Fibroblast of the conjunctiva (primary cell): ENCODE results near the gene CPN2.

Experiments
- DNase-seq: peaks from one replicate; pipeline ENCODE4 v3.0.0-alpha.2; 2010; ENCODE audit warnings: low read depth

CPN2 gene, protein sequence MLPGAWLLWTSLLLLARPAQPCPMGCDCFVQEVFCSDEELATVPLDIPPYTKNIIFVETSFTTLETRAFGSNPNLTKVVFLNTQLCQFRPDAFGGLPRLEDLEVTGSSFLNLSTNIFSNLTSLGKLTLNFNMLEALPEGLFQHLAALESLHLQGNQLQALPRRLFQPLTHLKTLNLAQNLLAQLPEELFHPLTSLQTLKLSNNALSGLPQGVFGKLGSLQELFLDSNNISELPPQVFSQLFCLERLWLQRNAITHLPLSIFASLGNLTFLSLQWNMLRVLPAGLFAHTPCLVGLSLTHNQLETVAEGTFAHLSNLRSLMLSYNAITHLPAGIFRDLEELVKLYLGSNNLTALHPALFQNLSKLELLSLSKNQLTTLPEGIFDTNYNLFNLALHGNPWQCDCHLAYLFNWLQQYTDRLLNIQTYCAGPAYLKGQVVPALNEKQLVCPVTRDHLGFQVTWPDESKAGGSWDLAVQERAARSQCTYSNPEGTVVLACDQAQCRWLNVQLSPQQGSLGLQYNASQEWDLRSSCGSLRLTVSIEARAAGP

GRCh38 chr3:194351080-194351672 is at the start of gene CPN2:
TSS of gene CPN2 (minus strand) at chr3:194351328. CDS start at chr3:194342702, 8,626 bp downstream.
- no peak for DNase-seq

GRCh38 chr3:194399874-194400411 is 48.8 kb upstream of the CPN2 start:
- no peak for DNase-seq

- DNase-seq = no peak
These were observed 48.0 kb upstream of the CPN2 start, which contains the start of gene GP5 for GRCh38 chr3:194399166-194399565. TSS of gene GP5 (minus strand) at chr3:194399266. CDS start at chr3:194398282, 984 bp downstream.

DNA sequence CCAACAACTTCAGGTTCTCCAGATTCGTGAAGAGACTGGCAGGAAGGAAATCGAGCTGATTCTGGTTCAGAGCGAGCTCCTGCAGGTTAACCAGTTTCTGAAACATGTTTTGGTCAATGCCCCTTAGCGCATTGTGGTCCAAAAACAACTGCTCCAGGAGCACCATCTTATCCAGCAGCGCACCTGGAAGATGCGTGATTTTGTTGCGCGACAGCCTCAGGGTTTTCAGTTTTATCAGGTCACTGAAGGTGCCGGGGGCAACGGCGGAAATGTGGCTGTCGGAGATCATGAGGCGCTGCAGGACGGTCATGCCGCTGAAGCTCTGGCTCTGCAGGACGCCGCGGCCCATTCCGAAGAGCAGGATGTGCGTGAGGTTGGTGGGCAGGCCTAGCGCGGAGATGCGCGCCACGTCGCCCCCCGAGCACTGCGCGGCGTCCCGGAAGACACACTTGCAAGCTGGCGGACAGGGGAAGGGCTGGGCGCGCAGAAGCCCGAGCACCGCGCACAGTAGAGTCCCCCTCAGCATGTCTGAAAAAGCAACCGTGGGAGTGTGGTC is 46.7 kb upstream of the CPN2 start:
- no peak for DNase-seq

- no peak for DNase-seq
These were observed 46.0 kb upstream of the CPN2 start for GRCh38 chr3:194396859-194397756.

DNA sequence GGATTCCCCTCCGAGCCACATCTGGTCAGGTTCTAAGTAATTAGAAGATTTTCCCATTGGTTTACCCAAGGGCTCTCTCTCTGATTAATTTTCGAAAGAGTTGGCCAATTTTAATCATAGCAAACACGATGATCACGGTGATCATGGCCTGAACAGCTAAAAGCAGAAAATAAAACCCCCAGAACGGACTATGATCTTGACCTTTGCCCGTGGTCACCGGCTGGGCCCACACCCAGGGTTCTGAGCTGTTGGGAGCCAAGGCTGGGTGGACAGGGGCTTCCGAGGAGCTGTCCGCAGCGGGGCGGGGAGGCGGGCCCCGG is 45.4 kb upstream of the CPN2 start:
- no peak for DNase-seq

DNA sequence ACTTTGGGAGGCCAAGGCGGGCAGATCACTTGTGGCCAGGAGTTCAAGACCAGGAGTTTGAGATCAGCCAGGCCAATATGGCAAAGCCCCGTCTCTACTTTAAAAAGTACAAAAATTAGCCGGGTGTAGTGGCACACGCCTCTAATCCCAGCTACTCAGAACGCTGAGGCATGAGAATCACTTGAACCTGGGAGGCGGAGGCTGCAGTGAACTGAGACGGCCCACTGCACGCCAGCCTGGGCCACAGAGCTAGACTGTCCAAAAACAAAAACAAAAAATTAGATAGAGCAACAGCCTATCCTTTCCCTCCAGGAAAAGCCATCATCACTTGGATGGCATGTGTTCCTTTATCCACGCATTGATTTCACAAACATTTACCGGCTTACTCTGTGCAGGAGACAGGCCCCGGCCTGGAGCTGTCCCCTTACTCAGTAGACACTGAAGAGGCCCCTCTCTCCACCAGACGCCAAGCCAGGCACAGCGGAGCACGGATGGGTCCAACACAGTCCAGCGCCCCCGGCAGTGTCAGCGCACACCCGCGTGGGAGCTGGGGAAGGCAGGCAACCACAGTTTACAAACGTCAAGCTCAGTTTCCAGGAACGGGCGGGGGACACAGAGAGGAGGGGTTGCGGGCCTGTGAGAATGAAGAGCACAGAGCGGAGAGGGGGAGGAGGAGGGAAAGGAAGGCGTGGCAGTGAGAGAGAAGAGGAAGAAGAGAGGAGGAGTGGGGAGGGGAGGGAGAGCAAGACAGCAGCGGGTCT is 44.8 kb upstream of the CPN2 start:
- no peak for DNase-seq

- no peak for DNase-seq
These were observed 44.1 kb upstream of the CPN2 start for GRCh38 chr3:194395212-194395611.

DNA sequence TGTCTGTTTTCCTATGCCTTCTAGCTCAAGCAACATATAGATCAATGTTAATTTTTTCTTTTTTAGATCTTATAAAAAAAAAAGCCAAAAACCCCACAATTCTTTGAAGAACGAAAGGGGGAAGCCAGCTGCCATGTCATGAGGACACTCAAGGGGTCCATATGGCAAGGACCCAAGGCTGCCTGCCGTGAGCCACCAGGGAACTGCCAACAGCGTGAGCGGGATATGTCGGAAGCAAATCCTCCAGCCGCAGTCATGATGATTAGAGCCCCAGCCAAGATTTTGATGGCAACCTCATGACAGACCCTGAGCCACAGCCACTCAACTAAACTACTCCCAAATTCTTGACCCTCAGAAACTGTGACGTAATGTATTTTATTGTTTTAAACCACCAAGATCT is 41.4 kb upstream of the CPN2 start:
- no peak for DNase-seq

DNA sequence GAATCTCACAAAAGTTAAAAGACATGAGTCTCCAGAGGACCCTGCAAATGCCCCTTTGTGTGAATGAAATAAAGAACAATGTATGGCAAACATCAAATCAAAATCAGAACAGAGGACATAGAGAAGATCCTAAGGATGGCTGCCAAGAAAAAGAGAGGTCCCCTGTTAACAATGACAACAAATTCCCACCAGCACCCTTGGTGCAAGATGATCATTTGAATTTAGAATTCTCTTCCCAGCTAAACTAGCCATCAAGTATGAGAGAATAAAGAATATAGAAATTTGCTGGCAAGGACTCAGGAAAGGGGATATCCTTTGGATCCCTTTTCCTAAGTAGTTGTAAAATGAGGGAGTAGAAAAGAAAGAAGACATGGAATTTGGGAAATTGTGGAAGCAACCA is 39.7 kb upstream of the CPN2 start:
- no peak for DNase-seq

GRCh38 chr3:194389269-194389668 is 38.1 kb upstream of the CPN2 start:
- no peak for DNase-seq

- DNase-seq = no peak
These were observed 36.8 kb upstream of the CPN2 start for GRCh38 chr3:194387926-194388418.

GRCh38 chr3:194387276-194387675 is 36.1 kb upstream of the CPN2 start:
- DNase-seq = no peak

GRCh38 chr3:194386648-194387047 is 35.5 kb upstream of the CPN2 start:
- no peak for DNase-seq

GRCh38 chr3:194386066-194386465 is 34.9 kb upstream of the CPN2 start:
- DNase-seq = no peak

GRCh38 chr3:194384569-194385001 is 33.5 kb upstream of the CPN2 start:
- DNase-seq = no peak

- no peak for DNase-seq
These were observed 33.0 kb upstream of the CPN2 start for GRCh38 chr3:194384156-194384555.

DNA sequence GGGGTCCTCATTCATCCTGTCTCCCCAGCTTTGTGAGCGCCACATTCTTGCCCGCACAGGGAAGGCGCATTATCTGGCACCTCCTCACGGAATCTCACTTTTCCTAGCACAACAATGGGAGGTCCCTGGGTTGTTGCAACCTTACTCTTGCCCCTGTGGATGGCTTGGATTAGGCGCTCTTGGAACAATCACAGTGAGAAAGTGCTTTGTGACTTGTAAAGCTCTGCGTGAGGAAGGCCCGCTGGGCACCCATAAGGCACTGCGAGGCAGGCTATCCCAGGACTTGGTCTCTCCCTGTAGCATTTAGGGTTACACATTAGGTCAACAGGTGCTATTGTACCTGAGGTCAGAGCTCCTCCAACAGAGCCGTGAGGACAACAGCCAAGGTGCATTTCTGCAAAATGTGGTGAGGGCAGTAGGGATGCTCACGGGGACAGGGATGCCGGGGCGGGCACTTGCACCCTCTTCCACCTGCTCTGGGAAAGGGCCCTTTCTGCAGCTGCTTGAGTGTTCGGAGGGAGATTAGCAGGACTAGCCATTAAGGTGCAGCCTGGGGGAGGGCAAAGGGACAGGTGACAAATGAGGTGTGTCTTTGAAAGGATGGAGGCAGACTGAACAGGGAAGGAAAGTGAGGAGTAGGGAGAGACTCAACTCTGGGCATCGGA is 32.3 kb upstream of the CPN2 start:
- DNase-seq = no peak

DNA sequence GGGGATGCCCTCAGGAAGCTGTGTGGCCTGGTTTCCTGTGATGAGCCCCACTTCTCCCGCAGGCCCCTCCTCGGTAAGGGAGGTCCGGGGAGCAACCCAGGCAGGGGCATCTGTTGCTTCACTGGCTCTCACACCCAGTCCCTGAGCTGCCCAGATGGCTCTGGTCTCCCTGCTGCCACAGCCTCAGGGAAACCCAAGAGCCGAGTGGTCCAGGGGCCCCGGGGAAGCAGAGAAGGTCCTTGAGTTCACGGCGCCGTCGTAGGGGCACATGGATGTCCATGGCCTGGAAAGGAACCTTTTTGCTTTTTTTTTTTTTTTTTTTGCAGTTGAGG is 31.7 kb upstream of the CPN2 start:
- no peak for DNase-seq

DNA sequence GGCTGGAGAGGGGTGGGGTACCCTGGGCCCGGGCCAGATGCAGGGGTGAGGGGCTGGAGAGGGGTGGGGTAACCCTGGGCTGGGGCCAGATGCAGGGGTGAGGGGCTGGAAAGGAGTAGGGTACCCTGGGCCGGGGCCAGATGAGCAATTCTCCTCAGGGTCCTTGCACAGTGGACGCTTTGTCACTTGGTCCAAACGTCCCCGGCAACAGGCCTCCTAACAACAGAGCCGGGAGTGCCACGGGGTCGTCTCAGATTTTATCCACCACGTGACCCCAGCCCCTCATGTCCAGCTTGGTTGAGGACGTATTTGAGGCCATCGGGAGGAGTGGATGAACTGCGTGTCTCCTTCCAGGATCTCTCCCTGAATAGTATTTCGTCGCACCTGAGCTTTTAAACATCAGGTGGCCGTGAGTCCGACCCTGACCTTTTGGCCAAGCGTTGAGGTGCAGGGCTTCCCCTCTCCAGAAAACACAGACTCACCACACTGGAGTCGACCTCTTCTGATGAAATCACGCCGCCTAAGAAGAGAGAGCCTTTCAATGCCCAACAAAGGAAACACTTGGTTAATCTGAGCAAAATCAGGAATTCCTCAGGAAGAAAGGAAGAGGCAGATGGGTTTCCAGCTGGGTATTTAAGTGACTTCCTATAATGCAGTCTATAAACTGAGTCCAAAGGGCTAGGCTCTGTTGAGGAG is 31.2 kb upstream of the CPN2 start:
- no peak for DNase-seq
